HG03064 (cell line): Measurements from ENCODE around the gene ZNF407.

Source experiments
- ATAC-seq: cut with Tn5 transposase; IDR thresholded peaks from one replicate; pipeline ENCODE4 v1.9.1; 2021; ENCODE audit warnings: low read depth; ENCODE audit not compliant: unreplicated experiment

ZNF407 gene

GRCh38 chr18:74806073-74806472 lies 208.4 kb downstream of the ZNF407 start:
- ATAC-seq, result no peak

- ATAC-seq, result peak; percentile 96
Measured at GRCh38 chr18:74806700-74807416, 209.2 kb downstream of the ZNF407 start.

- no peak for ATAC-seq
Measured at GRCh38 chr18:74817576-74817975, 219.9 kb downstream of the ZNF407 start.

- no peak for ATAC-seq
Measured at GRCh38 chr18:74818516-74819175, 221.0 kb downstream of the ZNF407 start.

GRCh38 chr18:74819433-74820059 lies 221.9 kb downstream of the ZNF407 start:
- ATAC-seq, result no peak

- no peak for ATAC-seq
Measured at GRCh38 chr18:74820160-74820780, 222.6 kb downstream of the ZNF407 start.

DNA sequence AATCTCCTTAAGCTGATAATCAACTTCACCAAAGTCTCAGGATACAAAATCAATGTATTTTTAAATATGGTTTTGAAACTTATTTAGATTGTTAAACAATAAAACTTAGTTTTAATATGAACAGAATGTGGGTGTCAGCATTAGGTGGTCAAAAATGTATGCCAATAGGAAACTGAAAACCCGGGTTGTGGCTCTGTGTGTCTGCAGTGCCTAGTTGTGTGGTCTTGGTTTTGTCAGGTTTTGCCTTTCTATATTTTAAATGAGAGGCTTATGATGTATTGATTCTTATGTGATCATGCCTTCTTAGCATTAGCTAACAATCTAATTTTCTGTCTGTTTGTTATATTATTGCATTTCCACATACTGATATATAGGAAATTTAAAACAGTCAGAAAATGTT lies 227.8 kb downstream of the ZNF407 start:
- no peak for ATAC-seq

- ATAC-seq, result no peak
Measured at GRCh38 chr18:74826572-74826971, 228.9 kb downstream of the ZNF407 start.

- ATAC-seq, result no peak
Measured at GRCh38 chr18:74828200-74828599, 230.5 kb downstream of the ZNF407 start.

GRCh38 chr18:74831571-74832250 lies 234.0 kb downstream of the ZNF407 start:
- ATAC-seq, result no peak

DNA sequence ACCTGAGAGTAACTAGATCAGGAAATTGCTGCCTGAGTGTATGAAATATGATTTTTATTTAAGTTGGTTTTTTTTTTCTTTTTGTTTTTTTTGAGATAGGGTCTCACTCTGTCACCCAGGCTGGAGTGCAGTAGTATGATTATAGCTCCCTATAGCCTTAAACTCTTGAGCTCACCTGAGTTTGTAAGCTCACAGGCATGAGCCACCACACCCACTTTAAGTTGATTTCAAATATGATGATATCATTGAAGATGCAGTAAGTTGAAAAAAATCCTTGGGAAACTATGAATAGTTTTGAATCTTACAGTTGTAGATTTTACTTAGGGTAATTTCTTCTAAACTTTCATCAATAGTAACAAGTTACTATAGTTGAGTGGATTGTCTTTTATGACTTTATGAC lies 234.7 kb downstream of the ZNF407 start:
- ATAC-seq, result no peak

- no peak for ATAC-seq
Measured at GRCh38 chr18:74832999-74833398, 235.3 kb downstream of the ZNF407 start.

- no peak for ATAC-seq
Measured at GRCh38 chr18:74834424-74835309, 237.0 kb downstream of the ZNF407 start.

GRCh38 chr18:74836296-74837139 lies 238.8 kb downstream of the ZNF407 start:
- no peak for ATAC-seq

- ATAC-seq, result no peak
Measured at GRCh38 chr18:74840492-74841167, 243.0 kb downstream of the ZNF407 start.

GRCh38 chr18:74841248-74841647 lies 243.6 kb downstream of the ZNF407 start:
- ATAC-seq, result no peak

DNA sequence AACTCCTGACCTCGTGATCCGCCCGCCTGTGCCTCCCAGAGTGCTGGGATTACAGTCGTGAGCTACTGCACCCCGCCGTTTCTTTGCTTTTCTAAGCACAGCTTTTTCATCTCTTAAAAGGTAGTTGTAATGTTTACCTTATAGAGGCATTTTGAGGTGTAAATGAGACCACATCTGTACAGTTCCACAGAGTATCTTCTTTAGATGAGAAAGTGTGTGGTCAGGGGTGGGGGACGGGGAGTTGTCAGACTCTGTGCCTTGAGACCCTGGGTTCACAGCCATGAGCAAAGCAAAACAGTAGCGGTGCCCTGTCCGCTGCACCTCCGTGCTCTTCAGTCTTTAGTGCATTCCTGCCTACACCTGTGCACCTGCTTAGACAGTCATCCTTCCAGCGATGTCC lies 251.6 kb downstream of the ZNF407 start:
- no peak for ATAC-seq

DNA sequence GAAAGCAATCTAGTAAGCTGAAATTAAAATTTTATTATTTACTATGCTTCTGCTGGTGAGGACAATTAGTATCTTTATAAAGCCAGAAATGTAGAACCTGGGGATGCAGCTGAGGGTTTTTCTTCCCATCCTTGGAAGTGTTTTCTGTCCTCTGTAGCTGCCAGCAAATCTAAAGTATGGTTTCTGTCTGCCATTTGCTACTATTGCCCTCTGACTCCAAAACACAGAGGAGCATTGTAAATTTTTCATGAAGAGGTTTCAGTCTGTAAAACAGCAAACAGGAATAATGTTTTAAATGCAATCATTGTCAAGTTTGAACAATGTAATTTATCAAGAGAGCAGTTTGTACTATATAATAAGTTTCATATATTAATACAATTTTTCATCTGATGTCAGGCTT lies 258.8 kb downstream of the ZNF407 start:
- ATAC-seq, result no peak
